ENCODE results near the gene TTN. TPM values are rescaled to one million over a fixed set of nuclear protein-coding genes. Genes with fewer than 3 reads are reported as not detected.

TTN gene
- total RNA-seq, 1 experiment from 2014 or later = not detected

- no peak for DNase-seq
- H2AFZ ChIP-seq = peak overlapping the region; percentile 100
- ChIA-PET CTCF (no interaction called here), POLR2A (ENCODE audit: unreplicated experiment) (no interaction called here)
- no peaks in the 10 kb centered on the region for H3K9me2 ChIP-seq (ENCODE audit: insufficient read depth)
- peak overlapping the region; percentile 96 for H3K4me2 ChIP-seq
- no peaks in the 10 kb centered on the region for H3K36me3 ChIP-seq (ENCODE audit: low read depth)
- intact Hi-C loops (cut with micrococcal nuclease; ENCODE audit: unreplicated experiment) = loop anchor here (1.0 to 5.0 kb wide), 3 partner anchors 27 to 437 kb away; partner anchors contain the start of genes PJVK and PRKRA
- TF ChIP-seq CTCF (conservative IDR thresholded peaks at IDR 0.05) (no peak), EZH2 (IDR thresholded peaks at IDR 0.05; ENCODE audit: low read depth) (no peak)
- no peaks in the 10 kb centered on the region for H3K9me3 ChIP-seq (ENCODE audit: insufficient read depth, low read depth)
- peaks cover 26% of the 10 kb centered on the region for H3K79me2 ChIP-seq (ENCODE audit: low read depth)
- peak overlapping the region; percentile 56 for H3K27ac ChIP-seq
- peaks cover 15% of the 10 kb centered on the region for H3F3A ChIP-seq (ENCODE audit: insufficient read depth, low read depth)
- peak overlapping the region; percentile 77 for H3K4me3 ChIP-seq
- H3K4me1 ChIP-seq (replicated peaks; ENCODE audit: insufficient read depth) = peaks cover 39% of the 10 kb centered on the region
- H3K27me3 ChIP-seq (ENCODE audit: insufficient read depth, low read depth) = no peaks in the 10 kb centered on the region
- H4K20me1 ChIP-seq (ENCODE audit: insufficient read depth) = peaks cover 19% of the 10 kb centered on the region
- BruUV-seq (replicated peaks) = TSS peak; percentile 58
Observed at GRCh38 chr2:178478130-178478438, 329.1 kb downstream of the TTN start.

GRCh38 chr2:178477443-178478129, 329.6 kb downstream of the TTN start:
- no peak for DNase-seq
- no TSS peak for BruUV-seq (replicated peaks)
- Histone ChIP-seq H3K9me3 (ENCODE audit: insufficient read depth, low read depth) (no peaks in the 10 kb centered on the region), H3K27ac (no peak overlapping the region; the same call in 1 of the 2 replicates), H3K4me2 (peak overlapping the region; percentile 96), H3F3A (ENCODE audit: insufficient read depth, low read depth) (peaks cover 15% of the 10 kb centered on the region), H3K27me3 (ENCODE audit: insufficient read depth, low read depth) (no peaks in the 10 kb centered on the region), H3K79me2 (ENCODE audit: low read depth) (peaks cover 21% of the 10 kb centered on the region), H3K36me3 (ENCODE audit: low read depth) (no peaks in the 10 kb centered on the region), H3K4me3 (peak overlapping the region; percentile 77), H3K9me2 (ENCODE audit: insufficient read depth) (no peaks in the 10 kb centered on the region), H2AFZ (peak overlapping the region; percentile 100), H3K4me1 (replicated peaks; ENCODE audit: insufficient read depth) (peaks cover 34% of the 10 kb centered on the region), H4K20me1 (ENCODE audit: insufficient read depth) (peaks cover 14% of the 10 kb centered on the region)
- intact Hi-C loops (cut with micrococcal nuclease; ENCODE audit: unreplicated experiment) = loop anchor here (1.0 to 5.0 kb wide), 3 partner anchors 26 to 437 kb away; partner anchors contain the start of genes PJVK and PRKRA
- CTCF ChIA-PET = no interaction called here
- POLR2A ChIA-PET (ENCODE audit: unreplicated experiment) = no interaction called here
- TF ChIP-seq CTCF (conservative IDR thresholded peaks at IDR 0.05) (no peak), EZH2 (IDR thresholded peaks at IDR 0.05; ENCODE audit: low read depth) (no peak)

GRCh38 chr2:178476477-178476876, 330.7 kb downstream of the TTN start:
- no TSS peak for BruUV-seq (replicated peaks)
- H3K9me3 ChIP-seq (ENCODE audit: insufficient read depth, low read depth) = no peaks in the 10 kb centered on the region
- no peak overlapping the region for H3K4me2 ChIP-seq
- H2AFZ ChIP-seq = no peak overlapping the region
- intact Hi-C loops (cut with micrococcal nuclease; ENCODE audit: unreplicated experiment) = loop anchor here (5.0 kb wide), 1 partner anchor 286 kb away; no protein-coding TSS in a partner anchor
- H3K27ac ChIP-seq = no peak overlapping the region
- H3K9me2 ChIP-seq (ENCODE audit: insufficient read depth) = no peaks in the 10 kb centered on the region
- no peaks in the 10 kb centered on the region for H3K36me3 ChIP-seq (ENCODE audit: low read depth)
- ChIA-PET POLR2A (ENCODE audit: unreplicated experiment) (no interaction called here), CTCF (no interaction called here)
- peaks cover 15% of the 10 kb centered on the region for H3F3A ChIP-seq (ENCODE audit: insufficient read depth, low read depth)
- no peaks in the 10 kb centered on the region for H3K27me3 ChIP-seq (ENCODE audit: insufficient read depth, low read depth)
- peaks cover 10% of the 10 kb centered on the region for H3K79me2 ChIP-seq (ENCODE audit: low read depth)
- TF ChIP-seq EZH2 (IDR thresholded peaks at IDR 0.05; ENCODE audit: low read depth) = no peak
- TF ChIP-seq CTCF (conservative IDR thresholded peaks at IDR 0.05) = no peak
- DNase-seq = no peak
- H4K20me1 ChIP-seq (ENCODE audit: insufficient read depth) = peaks cover 3% of the 10 kb centered on the region
- peaks cover 23% of the 10 kb centered on the region for H3K4me1 ChIP-seq (replicated peaks; ENCODE audit: insufficient read depth)
- no peak overlapping the region for H3K4me3 ChIP-seq

Other genes with a start within 250 kb of the TTN start
- not detected in 2 replicates for gene CCDC141, start 242.7 kb upstream of the TTN start, total RNA-seq (2021)

Measured in PC-9 (cell line).